Astrocyte of the spinal cord (primary cell): ENCODE results near the gene OR8S1.
A peak's percentile ranks its signal among the peaks of the same experiment; 100 is the strongest.
"Not testable (repeated sequence)": the region's sequence is repeated elsewhere in the genome, so short reads cannot be mapped to it uniquely, and the experiment has no call there.

ENCODE experiments used
- DNase-seq: peaks from one replicate; pipeline ENCODE4 v3.0.0; 2011; ENCODE audit warnings: low read depth, low spot score
- H3K4me3 ChIP-seq: 2 replicates; pipeline ENCODE4 v1.5.1; 2011; ENCODE audit warnings: low read depth, mild to moderate bottlenecking, low read length, moderate library complexity
- CTCF ChIP-seq: IDR thresholded peaks from 2 replicates; pipeline ENCODE4 v1.5.1; 2012; ENCODE audit warnings: low read depth, mild to moderate bottlenecking, low read length, inconsistent platforms
- in situ Hi-C: cut with HindIII; loops from 2 replicates; pipeline ENCODE4 v1.10.0; 2017; ENCODE audit warnings: low sequenced_read_pairs

The OR8S1 gene

GRCh38 chr12:48525332-48525731, at the start of gene OR8S1:
TSS of gene OR8S1 (plus strand) at chr12:48525632. CDS start at chr12:48525632, 0 bp downstream.
- in situ Hi-C loops = no loop called here
- TF ChIP-seq CTCF = no peak
- H3K4me3 ChIP-seq = no peak within 1 kb of the TSS
- no peak for DNase-seq

- DNase-seq = no peak
- H3K4me3 ChIP-seq = no peak within 1 kb of the TSS
- in situ Hi-C loops = no loop called here
- no peak for TF ChIP-seq CTCF
Measured at GRCh38 chr12:48482198-48482597, 43.2 kb upstream of the OR8S1 start, which contains the start of gene C12orf54. TSS of gene C12orf54 (plus strand) at chr12:48482498. CDS start at chr12:48483297, 799 bp downstream.

GRCh38 chr12:48482930-48483329, 42.5 kb upstream of the OR8S1 start:
- no peak for TF ChIP-seq CTCF
- in situ Hi-C loops = no loop called here
- no peak for DNase-seq
- H3K4me3 ChIP-seq = no peak overlapping the region

- no peak for DNase-seq
- no peak for TF ChIP-seq CTCF
- in situ Hi-C loops = no loop called here
- no peak overlapping the region for H3K4me3 ChIP-seq
Measured at GRCh38 chr12:48486261-48486660, 39.2 kb upstream of the OR8S1 start.

GRCh38 chr12:48486679-48487078, 38.8 kb upstream of the OR8S1 start:
- in situ Hi-C loops = no loop called here
- no peak overlapping the region for H3K4me3 ChIP-seq
- no peak for TF ChIP-seq CTCF
- DNase-seq = no peak

GRCh38 chr12:48489012-48489411, 36.4 kb upstream of the OR8S1 start:
- TF ChIP-seq CTCF = no peak
- no peak overlapping the region for H3K4me3 ChIP-seq
- DNase-seq = peak; percentile 1
- in situ Hi-C loops = no loop called here

GRCh38 chr12:48489456-48489855, 36.0 kb upstream of the OR8S1 start:
- DNase-seq, H3K4me3 ChIP-seq, in situ Hi-C loops: not testable (repeated sequence)

- H3K4me3 ChIP-seq, in situ Hi-C loops, DNase-seq: not testable (repeated sequence)
Measured at GRCh38 chr12:48500281-48500680, 25.2 kb upstream of the OR8S1 start.

- DNase-seq, H3K4me3 ChIP-seq, in situ Hi-C loops: not testable (repeated sequence)
Measured at GRCh38 chr12:48506836-48507235, 18.6 kb upstream of the OR8S1 start.
